ENCODE results near the gene CHADL.
"Not testable (repeated sequence)": the region's sequence is repeated elsewhere in the genome, so short reads cannot be mapped to it uniquely, and the experiment has no call there.

CHADL gene

GRCh38 chr22:41180362-41180761, 60.4 kb downstream of the CHADL start:
- not testable (repeated sequence) for H3K27ac Mint-ChIP-seq; H3K27me3 Mint-ChIP-seq; ATAC-seq (replicated peaks); H3K4me3 Mint-ChIP-seq; DNase-seq; H3K9me3 Mint-ChIP-seq; H3K4me1 Mint-ChIP-seq (ENCODE audit: low read depth in 2 of 2)
- peaks cover 39% of the 10 kb centered on the region for H3K36me3 Mint-ChIP-seq (ENCODE audit: insufficient read depth)

All from effector memory CD8-positive, alpha-beta T cell (primary cell).